HCT116 (cell line): ENCODE measurements around the gene MAGEA4. TPM values are rescaled to one million over a fixed set of nuclear protein-coding genes. Genes with fewer than 3 reads are reported as not detected.

ENCODE experiments used
- ATAC-seq: fragments of 200-7000 bp; cut with Tn5 transposase; 2 replicates; pipeline ENCODE4 v1.9.1; 2020; ENCODE audit warnings: mild to moderate bottlenecking, moderate library complexity
- BruUV-seq: library from RNA; stranded (reverse); fragments of 400-500 nt; replicated peaks from 2 replicates; lab custom pipeline; 2021; lab: Mats Ljungman, UMichigan
- CTCF ChIA-PET: fragments of 300-600 bp; sonication (Branson Sonifier 250); formaldehyde crosslinking; loops from one replicate; lab custom pipeline; 2021; ENCODE audit warnings: antibody characterized with exemption; lab: Charles Lee
- POLR2A ChIA-PET: fragments of 300-600, 350-600 bp; sonication (Branson Sonifier 250); formaldehyde crosslinking; loops from one replicate; lab custom pipeline; 2021; ENCODE audit warnings: antibody characterized with exemption; lab: Charles Lee
- RAD21 ChIA-PET, 2 experiments: fragments of 300-600 bp; sonication (Branson Sonifier 250); formaldehyde crosslinking; loops; one replicate each; lab custom pipeline; 2023; ENCODE audit warnings: low total read pairs in 2 of 2; ENCODE audit not compliant: uncharacterized antibody in 2 of 2, unreplicated experiment in 2 of 2, low non-redundant PET in 1 of 2; lab: Charles Lee
- DNase-seq: peaks from one replicate; pipeline ENCODE4 v3.0.0-alpha.2; 2010; ENCODE audit warnings: low read depth, low spot score
- H2AFZ ChIP-seq: fragments of 200-600 bp; shearing (Covaris generic), sonication (generic); 2 replicates; pipeline ENCODE4 v1.6.1; 2017; ENCODE audit warnings: low read depth, mixed run types, mixed read lengths, antibody characterized with exemption, low read length; ENCODE audit not compliant: poor library complexity, severe bottlenecking
- H3K27ac ChIP-seq: 2 replicates; pipeline ENCODE4 v1.5.1; 2012; ENCODE audit warnings: low read depth, low read length
- H3K27me3 ChIP-seq: fragments of 200-600 bp; sonication (generic); 2 replicates; pipeline ENCODE4 v1.6.1; 2016; ENCODE audit warnings: mixed run types, low read length, mixed read lengths; ENCODE audit not compliant: insufficient read depth
- H3K36me3 ChIP-seq, 2 experiments: fragments of 200-500 bp in 1 of 2; fragments of 200-600 bp in 1 of 2; sonication (Bioruptor generic) in 1 of 2; sonication (generic) in 1 of 2; 2 replicates each; pipeline versions ENCODE4 v1.5.1 to v1.6.1; 2014 to 2016; ENCODE audit warnings: low read length in 2 of 2, inconsistent platforms in 1 of 2, mixed read lengths in 1 of 2, mixed run types in 1 of 2; ENCODE audit not compliant: insufficient read depth in 2 of 2, control insufficient read depth in 1 of 2
- H3K4me1 ChIP-seq, 2 experiments: fragments of 200-600 bp in 1 of 2; sonication (generic) in 1 of 2; 2 replicates each; pipeline versions ENCODE4 v1.5.1 to v1.6.1; 2012 to 2017; ENCODE audit warnings: low read length in 2 of 2, inconsistent platforms in 1 of 2, mild to moderate bottlenecking in 1 of 2, mixed read lengths in 1 of 2, mixed run types in 1 of 2, moderate library complexity in 1 of 2; ENCODE audit not compliant: insufficient read depth in 2 of 2, control insufficient read depth in 1 of 2
- H3K4me2 ChIP-seq: fragments of 200-600 bp; sonication (generic); 2 replicates; pipeline ENCODE4 v1.6.1; 2017; ENCODE audit warnings: mixed run types, low read length, mixed read lengths
- H3K4me3 ChIP-seq, 2 experiments: fragments of 200-600 bp in 1 of 2; sonication (generic) in 1 of 2; replicated peaks in 1 of 2; 2 replicates each; pipeline ENCODE4 v1.5.1; 2011 to 2016; ENCODE audit warnings: low read length in 2 of 2, control low read depth in 1 of 2, low read depth in 1 of 2, mild to moderate bottlenecking in 1 of 2, mixed read lengths in 1 of 2, mixed run types in 1 of 2
- H3K79me2 ChIP-seq: fragments of 200-600 bp; sonication (generic); 2 replicates; pipeline ENCODE4 v1.6.1; 2017; ENCODE audit warnings: mild to moderate bottlenecking, mixed run types, low read length, moderate library complexity, mixed read lengths; ENCODE audit not compliant: insufficient read depth
- H3K9ac ChIP-seq: fragments of 200-600 bp; sonication (generic); 2 replicates; pipeline ENCODE4 v1.6.1; 2016; ENCODE audit warnings: low read length, mixed read lengths
- H3K9me2 ChIP-seq: fragments of 200-600 bp; sonication (generic), shearing (Covaris generic); 2 replicates; pipeline ENCODE4 v1.6.1; 2017; ENCODE audit warnings: mixed run types, mild to moderate bottlenecking, moderate library complexity; ENCODE audit not compliant: insufficient read depth
- H3K9me3 ChIP-seq, 2 experiments: fragments of 200-500 bp in 1 of 2; fragments of 200-600 bp in 1 of 2; sonication (Bioruptor generic) in 1 of 2; sonication (generic) in 1 of 2; 2 replicates each; pipeline ENCODE4 v1.6.1; 2014 to 2017; ENCODE audit warnings: low read length in 2 of 2, mixed read lengths in 2 of 2, inconsistent platforms in 1 of 2, low read depth in 1 of 2, mild to moderate bottlenecking in 1 of 2, mixed run types in 1 of 2, moderate library complexity in 1 of 2; ENCODE audit not compliant: control insufficient read depth in 1 of 2, insufficient read depth in 1 of 2
- H4K20me1 ChIP-seq: fragments of 200-600 bp; sonication (generic), shearing (Covaris generic); 2 replicates; pipeline ENCODE4 v1.6.1; 2017; ENCODE audit warnings: mixed run types, mild to moderate bottlenecking, moderate library complexity; ENCODE audit not compliant: insufficient read depth
- CBX3 ChIP-seq: IDR thresholded peaks from 2 replicates; pipeline ENCODE4 v1.6.1; 2012; ENCODE audit warnings: low read depth
- CEBPB ChIP-seq: IDR thresholded peaks from 2 replicates; pipeline ENCODE4 v1.6.1; 2012; ENCODE audit warnings: low read depth
- EGR1 ChIP-seq: IDR thresholded peaks from 2 replicates; pipeline ENCODE4 v1.6.1; 2012; ENCODE audit warnings: low read depth
- ELF1 ChIP-seq: IDR thresholded peaks from 2 replicates; pipeline ENCODE4 v1.6.1; 2012; ENCODE audit warnings: low read depth, borderline replicate concordance
- EZH2 ChIP-seq: fragments of 200-600 bp; sonication (generic); IDR thresholded peaks from 2 replicates; pipeline ENCODE4 v1.6.1; 2017; ENCODE audit warnings: antibody characterized with exemption, mixed run types
- EZH2phosphoT487 ChIP-seq: fragments of 200-600 bp; IDR thresholded peaks from 2 replicates; pipeline ENCODE4 v1.6.1; 2018; ENCODE audit warnings: antibody characterized with exemption, borderline replicate concordance
- FOSL1 ChIP-seq: IDR thresholded peaks from 2 replicates; pipeline ENCODE4 v1.6.1; 2012; ENCODE audit warnings: low read depth
- JUND ChIP-seq: IDR thresholded peaks from 2 replicates; pipeline ENCODE4 v1.6.1; 2012
- POLR2A ChIP-seq: IDR thresholded peaks from 2 replicates; pipeline ENCODE4 v1.7.0; 2011; ENCODE audit warnings: borderline replicate concordance; ENCODE audit not compliant: insufficient read depth, insufficient read length; ENCODE audit errors: extremely low read depth
- POLR2AphosphoS5 ChIP-seq: IDR thresholded peaks from 2 replicates; pipeline ENCODE4 v1.6.1; 2011; ENCODE audit warnings: mild to moderate bottlenecking, low read depth, low read length, moderate library complexity
- RAD21 ChIP-seq: IDR thresholded peaks from 2 replicates; pipeline ENCODE4 v1.6.1; 2012; ENCODE audit warnings: low read depth, mild to moderate bottlenecking
- SIN3A ChIP-seq: IDR thresholded peaks from 2 replicates; pipeline ENCODE4 v1.6.1; 2012; ENCODE audit warnings: low read depth
- SP1 ChIP-seq: IDR thresholded peaks from 2 replicates; pipeline ENCODE4 v1.6.1; 2012; ENCODE audit warnings: low read depth
- SRF ChIP-seq: IDR thresholded peaks from 2 replicates; pipeline ENCODE4 v1.6.1; 2012; ENCODE audit warnings: low read depth
- TCF7L2 ChIP-seq: IDR thresholded peaks from 2 replicates; pipeline ENCODE4 v1.7.0; 2011; ENCODE audit warnings: borderline replicate concordance, inconsistent platforms; ENCODE audit not compliant: insufficient read depth, insufficient read length; ENCODE audit errors: extremely low read depth
- YY1 ChIP-seq: IDR thresholded peaks from 2 replicates; pipeline ENCODE4 v1.6.1; 2011; ENCODE audit warnings: low read length, low read depth, moderate library complexity, mild to moderate bottlenecking; ENCODE audit not compliant: insufficient replicate concordance; ENCODE audit errors: extremely low read depth
- ZFX ChIP-seq: fragments of 450-650 bp; IDR thresholded peaks from 2 replicates; pipeline ENCODE4 v1.6.1; 2017
- ZNF274 ChIP-seq: fragments of 200-500 bp; sonication (Bioruptor generic); IDR thresholded peaks from 2 replicates; pipeline ENCODE4 v1.6.1; 2014; ENCODE audit warnings: mild to moderate bottlenecking, low read depth, low read length, inconsistent platforms
- intact Hi-C: fragments of 100-400 bp; cut with micrococcal nuclease; formaldehyde crosslinking; loops from 2 replicates; pipeline ENCODE4 v1.10.0; 2022
- total RNA-seq: library from RNA; stranded (reverse); gene quantifications from one replicate; pipeline ENCODE4 v1.2.1, GENCODE V29; 2021; ENCODE audit not compliant: unreplicated experiment
- TF ChIP-seq, protein P1 (sequence below): IDR thresholded peaks from 2 replicates; pipeline ENCODE4 v1.6.1; 2012
- TF ChIP-seq, protein P2 (sequence below): IDR thresholded peaks from 2 replicates; pipeline ENCODE4 v1.6.1; 2011; ENCODE audit warnings: mild to moderate bottlenecking, low read length, moderate library complexity; ENCODE audit not compliant: insufficient replicate concordance; ENCODE audit errors: extremely low read depth
- TF ChIP-seq, protein P3 (sequence below), 3 experiments: fragments of 200-600 bp in 1 of 3; sonication (generic) in 1 of 3; IDR thresholded peaks in 2 of 3; conservative IDR thresholded peaks in 1 of 3; 2 replicates each; pipeline ENCODE4 v1.5.1; 2012 to 2017; ENCODE audit warnings: low read depth in 2 of 3, low read length in 2 of 3, antibody characterized with exemption in 1 of 3, borderline replicate concordance in 1 of 3, control low read depth in 1 of 3, mild to moderate bottlenecking in 1 of 3, mixed read lengths in 1 of 3, mixed run types in 1 of 3, moderate library complexity in 1 of 3; ENCODE audit not compliant: insufficient read depth in 1 of 3
- TF ChIP-seq, protein P4 (sequence below): IDR thresholded peaks from 2 replicates; pipeline ENCODE4 v1.6.1; 2012

The MAGEA4 gene
- total RNA-seq, 1 experiment from 2014 or later, result not detected

DNA sequence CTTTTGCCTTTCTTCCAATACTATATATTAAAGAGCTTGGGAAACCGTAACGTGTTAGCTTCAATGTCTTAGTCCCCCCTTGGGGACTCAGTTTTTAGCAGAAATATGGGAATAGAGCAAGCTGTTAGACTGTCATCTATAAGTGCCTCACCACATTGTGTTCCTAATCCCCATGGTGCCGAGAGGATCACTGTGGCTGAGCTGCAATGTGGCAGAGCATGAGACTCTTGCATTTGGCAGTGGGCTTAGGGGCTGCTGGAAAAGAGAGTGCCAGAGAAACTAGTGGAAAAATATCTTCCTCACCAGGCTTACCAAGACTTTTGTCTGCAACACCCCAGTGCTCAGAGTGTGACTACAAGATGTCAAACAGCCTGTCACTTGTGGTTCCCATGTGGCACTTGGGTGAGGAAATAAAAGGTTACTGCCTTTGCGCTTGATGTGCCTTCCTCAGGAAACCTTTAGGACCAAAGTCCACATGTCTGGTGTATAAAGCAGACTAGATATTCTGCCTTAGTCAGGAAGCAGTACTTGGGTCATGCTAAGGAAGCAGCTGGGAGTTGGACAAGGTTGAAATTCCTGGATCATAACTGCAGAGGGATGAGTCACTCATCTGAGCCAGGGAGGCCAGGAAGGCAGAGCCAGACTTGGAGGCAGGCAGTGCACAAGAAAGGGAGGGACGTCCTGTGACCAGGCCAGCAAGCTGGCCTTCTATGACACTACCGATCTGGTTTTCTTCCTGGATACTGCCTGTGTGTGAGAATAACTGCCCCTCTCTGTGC, 9.7 kb upstream of the MAGEA4 start:
- peaks cover 0 to 12% of the 10 kb centered on the region in 2 experiments; a peak in 2 of 4 replicates for H3K4me1 ChIP-seq
- H3K27me3 ChIP-seq, result no peaks in the 10 kb centered on the region
- H2AFZ ChIP-seq, result peak overlapping the region; percentile 9
- no peak overlapping the region for H3K9ac ChIP-seq
- no peaks in the 10 kb centered on the region for H4K20me1 ChIP-seq
- H3K9me3 ChIP-seq, result no peaks in the 10 kb centered on the region
- ATAC-seq, result peak; percentile 98
- H3K36me3 ChIP-seq, result no peaks in the 10 kb centered on the region
- no peak overlapping the region for H3K27ac ChIP-seq
- H3K9me2 ChIP-seq, result no peaks in the 10 kb centered on the region
- DNase-seq, result peak; percentile 29
- intact Hi-C loops, result no loop called here
- ChIA-PET POLR2A (no interaction called here), RAD21 (no interaction called here), CTCF (no interaction called here)
- H3K79me2 ChIP-seq, result no peaks in the 10 kb centered on the region
- H3K4me2 ChIP-seq, result peak overlapping the region; percentile 54
- no peak overlapping the region for H3K4me3 ChIP-seq
- no TSS peak for BruUV-seq
- TF ChIP-seq SRF, result no peak
- TF ChIP-seq ZFX, result no peak
- TF ChIP-seq, protein P1, sequence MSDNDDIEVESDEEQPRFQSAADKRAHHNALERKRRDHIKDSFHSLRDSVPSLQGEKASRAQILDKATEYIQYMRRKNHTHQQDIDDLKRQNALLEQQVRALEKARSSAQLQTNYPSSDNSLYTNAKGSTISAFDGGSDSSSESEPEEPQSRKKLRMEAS, result peak; percentile 37
- TF ChIP-seq ELF1, result no peak
- no peak for TF ChIP-seq EGR1
- TF ChIP-seq EZH2phosphoT487, result no peak
- TF ChIP-seq, protein P2, sequence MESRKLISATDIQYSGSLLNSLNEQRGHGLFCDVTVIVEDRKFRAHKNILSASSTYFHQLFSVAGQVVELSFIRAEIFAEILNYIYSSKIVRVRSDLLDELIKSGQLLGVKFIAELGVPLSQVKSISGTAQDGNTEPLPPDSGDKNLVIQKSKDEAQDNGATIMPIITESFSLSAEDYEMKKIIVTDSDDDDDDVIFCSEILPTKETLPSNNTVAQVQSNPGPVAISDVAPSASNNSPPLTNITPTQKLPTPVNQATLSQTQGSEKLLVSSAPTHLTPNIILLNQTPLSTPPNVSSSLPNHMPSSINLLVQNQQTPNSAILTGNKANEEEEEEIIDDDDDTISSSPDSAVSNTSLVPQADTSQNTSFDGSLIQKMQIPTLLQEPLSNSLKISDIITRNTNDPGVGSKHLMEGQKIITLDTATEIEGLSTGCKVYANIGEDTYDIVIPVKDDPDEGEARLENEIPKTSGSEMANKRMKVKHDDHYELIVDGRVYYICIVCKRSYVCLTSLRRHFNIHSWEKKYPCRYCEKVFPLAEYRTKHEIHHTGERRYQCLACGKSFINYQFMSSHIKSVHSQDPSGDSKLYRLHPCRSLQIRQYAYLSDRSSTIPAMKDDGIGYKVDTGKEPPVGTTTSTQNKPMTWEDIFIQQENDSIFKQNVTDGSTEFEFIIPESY, result no peak
- TF ChIP-seq FOSL1, result peak; percentile 59; the same call in 1 of the 2 replicates
- TF ChIP-seq, protein P3, sequence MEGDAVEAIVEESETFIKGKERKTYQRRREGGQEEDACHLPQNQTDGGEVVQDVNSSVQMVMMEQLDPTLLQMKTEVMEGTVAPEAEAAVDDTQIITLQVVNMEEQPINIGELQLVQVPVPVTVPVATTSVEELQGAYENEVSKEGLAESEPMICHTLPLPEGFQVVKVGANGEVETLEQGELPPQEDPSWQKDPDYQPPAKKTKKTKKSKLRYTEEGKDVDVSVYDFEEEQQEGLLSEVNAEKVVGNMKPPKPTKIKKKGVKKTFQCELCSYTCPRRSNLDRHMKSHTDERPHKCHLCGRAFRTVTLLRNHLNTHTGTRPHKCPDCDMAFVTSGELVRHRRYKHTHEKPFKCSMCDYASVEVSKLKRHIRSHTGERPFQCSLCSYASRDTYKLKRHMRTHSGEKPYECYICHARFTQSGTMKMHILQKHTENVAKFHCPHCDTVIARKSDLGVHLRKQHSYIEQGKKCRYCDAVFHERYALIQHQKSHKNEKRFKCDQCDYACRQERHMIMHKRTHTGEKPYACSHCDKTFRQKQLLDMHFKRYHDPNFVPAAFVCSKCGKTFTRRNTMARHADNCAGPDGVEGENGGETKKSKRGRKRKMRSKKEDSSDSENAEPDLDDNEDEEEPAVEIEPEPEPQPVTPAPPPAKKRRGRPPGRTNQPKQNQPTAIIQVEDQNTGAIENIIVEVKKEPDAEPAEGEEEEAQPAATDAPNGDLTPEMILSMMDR (IDR thresholded peaks at IDR 0.05 in 2 of 3, conservative IDR thresholded peaks at IDR 0.05 in 1 of 3; ENCODE audit: borderline replicate concordance in 1 of 3, insufficient read depth in 1 of 3, low read depth in 2 of 3, low read length in 2 of 3), result no peak
- peak; percentile 35; the same call in 1 of the 2 replicates for TF ChIP-seq CBX3
- TF ChIP-seq ZNF274, result no peak
- TF ChIP-seq, protein P4, sequence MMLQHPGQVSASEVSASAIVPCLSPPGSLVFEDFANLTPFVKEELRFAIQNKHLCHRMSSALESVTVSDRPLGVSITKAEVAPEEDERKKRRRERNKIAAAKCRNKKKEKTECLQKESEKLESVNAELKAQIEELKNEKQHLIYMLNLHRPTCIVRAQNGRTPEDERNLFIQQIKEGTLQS, result no peak
- no peak for TF ChIP-seq POLR2A
- no peak for TF ChIP-seq RAD21
- peak; percentile 53 for TF ChIP-seq SP1
- no peak for TF ChIP-seq SIN3A
- no peak for TF ChIP-seq POLR2AphosphoS5
- TF ChIP-seq EZH2, result no peak
- peak; percentile 80 for TF ChIP-seq JUND
- TF ChIP-seq CEBPB, result no peak
- no peak for TF ChIP-seq YY1
- no peak for TF ChIP-seq TCF7L2
